HG03565 (cell line): ENCODE measurements around the gene SRF.

Source experiments
- ATAC-seq: cut with Tn5 transposase; IDR thresholded peaks from one replicate; pipeline ENCODE4 v1.9.1; 2021; ENCODE audit warnings: mild to moderate bottlenecking, moderate library complexity; ENCODE audit not compliant: unreplicated experiment

SRF gene

GRCh38 chr6:43181621-43181941 is 10.5 kb downstream of the SRF start:
- no peak for ATAC-seq

- ATAC-seq: peak; percentile 83
Measured at GRCh38 chr6:43181942-43182860, 11.1 kb downstream of the SRF start, which contains the start of gene CUL9. Gene CUL9 (plus strand): TSS chr6:43182196. CDS start chr6:43184311, 2,115 bp downstream.

- ATAC-seq: no peak
Measured at GRCh38 chr6:43183441-43183840, 12.4 kb downstream of the SRF start.

- ATAC-seq: no peak
Measured at GRCh38 chr6:43184268-43184985, 13.4 kb downstream of the SRF start.

- no peak for ATAC-seq
Measured at GRCh38 chr6:43185391-43185985, 14.4 kb downstream of the SRF start.

- no peak for ATAC-seq
Measured at GRCh38 chr6:43186019-43186418, 14.9 kb downstream of the SRF start.

- no peak for ATAC-seq
Measured at GRCh38 chr6:43186706-43187105, 15.6 kb downstream of the SRF start.

- ATAC-seq: no peak
Measured at GRCh38 chr6:43187821-43188220, 16.8 kb downstream of the SRF start.

DNA sequence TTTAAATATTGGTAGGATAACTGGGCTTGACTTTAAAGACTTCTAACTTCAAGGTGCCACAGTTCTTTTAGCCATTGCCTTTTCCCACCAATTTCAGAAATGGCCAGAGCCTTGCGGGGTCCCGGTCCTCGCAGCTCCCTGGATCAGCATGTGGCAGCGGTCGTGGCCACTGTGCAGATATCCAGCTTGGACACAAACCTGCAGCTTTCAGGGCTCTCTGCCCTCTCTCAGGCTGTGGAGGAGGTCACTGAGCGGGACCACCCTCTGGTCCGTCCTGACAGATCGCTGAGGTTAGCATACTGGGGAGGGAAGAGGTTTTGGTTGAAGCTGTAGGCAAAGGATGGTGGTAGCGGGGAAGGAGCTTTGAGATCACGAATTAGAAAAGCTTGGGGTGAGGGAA is 17.4 kb downstream of the SRF start:
- ATAC-seq: no peak

DNA sequence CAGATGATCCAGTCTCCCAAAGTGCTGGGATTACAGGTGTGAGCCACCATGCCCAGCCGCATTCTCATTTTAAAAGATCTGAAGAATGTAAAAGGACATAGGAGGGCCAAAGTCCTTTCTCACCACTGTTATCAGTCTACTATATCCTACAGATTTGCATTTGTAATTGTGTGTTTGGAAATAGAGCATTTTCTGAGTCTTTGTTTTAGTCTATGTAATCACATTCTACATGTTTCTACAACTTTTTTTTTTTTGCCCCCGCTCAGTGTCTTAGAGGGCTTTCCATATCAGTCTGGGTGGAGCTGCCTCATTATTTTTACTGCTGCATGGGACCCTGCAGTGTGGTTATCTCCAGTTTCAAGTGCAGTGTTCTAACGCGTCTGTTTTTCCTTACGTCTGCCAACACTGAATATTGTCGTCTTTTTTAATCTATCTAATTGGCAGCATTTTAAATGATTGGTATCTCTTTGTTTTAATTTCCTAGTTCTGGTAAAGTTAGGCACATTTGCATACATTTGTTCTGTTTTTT is 18.8 kb downstream of the SRF start:
- ATAC-seq: no peak

DNA sequence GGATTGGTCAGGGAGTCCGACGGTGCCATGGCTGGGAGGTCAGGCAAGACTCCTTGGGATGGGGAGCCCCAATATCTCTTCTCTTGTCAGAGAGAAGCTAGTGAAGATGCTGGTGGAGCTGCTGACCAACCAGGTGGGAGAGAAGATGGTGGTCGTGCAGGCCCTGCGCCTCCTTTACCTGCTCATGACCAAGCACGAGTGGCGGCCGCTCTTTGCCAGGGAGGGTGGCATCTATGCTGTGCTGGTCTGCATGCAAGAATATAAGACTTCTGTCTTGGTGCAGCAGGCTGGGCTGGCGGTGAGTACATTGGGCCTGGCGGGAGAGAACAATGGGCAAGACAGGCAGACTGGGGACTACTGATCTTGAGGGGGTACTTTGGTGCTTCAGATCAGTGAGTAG is 21.8 kb downstream of the SRF start:
- no peak for ATAC-seq

GRCh38 chr6:43193929-43194328 is 22.9 kb downstream of the SRF start:
- no peak for ATAC-seq

- ATAC-seq: no peak
Measured at GRCh38 chr6:43196337-43196736, 25.3 kb downstream of the SRF start.

- no peak for ATAC-seq
Measured at GRCh38 chr6:43199912-43200311, 28.8 kb downstream of the SRF start.

- ATAC-seq: no peak
Measured at GRCh38 chr6:43200541-43200940, 29.5 kb downstream of the SRF start.

DNA sequence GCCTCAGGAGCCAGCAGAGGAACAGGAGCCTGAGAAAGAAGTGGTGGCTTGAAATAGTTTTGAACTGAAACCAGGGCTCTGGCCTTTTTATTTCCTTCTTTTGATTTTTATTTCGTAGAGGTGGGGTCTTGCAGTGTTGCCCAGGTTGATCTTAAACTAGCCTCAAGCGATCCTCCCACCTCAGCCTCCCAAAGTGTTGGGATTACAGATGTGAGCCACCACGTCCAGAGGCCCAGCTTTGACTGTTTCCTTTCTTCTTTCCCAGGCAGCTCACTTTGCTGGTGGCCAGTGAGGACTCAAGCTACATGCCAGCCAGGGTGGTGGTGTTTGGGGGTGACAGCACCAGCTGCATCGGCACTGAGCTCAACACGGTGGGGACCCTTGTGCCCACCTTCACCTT is 31.4 kb downstream of the SRF start:
- no peak for ATAC-seq

DNA sequence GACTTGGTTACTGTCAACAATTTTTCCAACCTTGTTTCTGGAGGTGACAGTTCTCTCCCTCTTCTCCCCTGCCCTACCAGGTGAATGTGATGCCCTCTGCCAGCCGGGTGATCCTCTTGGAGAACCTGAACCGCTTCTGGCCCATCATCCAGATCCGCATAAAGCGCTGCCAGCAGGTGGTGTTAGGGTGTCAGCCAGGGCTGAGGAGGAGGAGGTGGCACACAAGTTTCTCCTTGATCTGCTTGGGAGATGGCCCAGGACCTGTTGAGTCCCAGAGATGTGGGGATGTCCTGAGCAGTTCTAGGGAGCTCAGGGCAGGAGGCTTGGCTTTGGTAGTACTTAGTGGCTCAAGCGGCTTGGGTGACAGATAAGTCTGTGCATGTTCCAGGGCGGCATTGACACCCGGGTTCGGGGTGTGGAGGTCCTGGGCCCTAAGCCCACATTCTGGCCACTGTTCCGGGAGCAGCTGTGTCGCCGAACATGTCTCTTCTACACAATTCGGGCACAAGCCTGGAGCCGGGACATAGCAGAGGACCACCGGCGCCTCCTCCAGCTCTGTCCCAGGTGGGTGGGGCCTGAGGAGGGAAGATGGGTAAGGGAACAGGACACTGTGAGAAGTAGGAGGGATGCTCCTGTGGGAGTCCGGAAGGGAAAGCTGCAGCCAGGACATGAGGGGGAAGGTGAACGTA is 32.1 kb downstream of the SRF start:
- ATAC-seq: no peak

- no peak for ATAC-seq
Measured at GRCh38 chr6:43203718-43204095, 32.6 kb downstream of the SRF start.

DNA sequence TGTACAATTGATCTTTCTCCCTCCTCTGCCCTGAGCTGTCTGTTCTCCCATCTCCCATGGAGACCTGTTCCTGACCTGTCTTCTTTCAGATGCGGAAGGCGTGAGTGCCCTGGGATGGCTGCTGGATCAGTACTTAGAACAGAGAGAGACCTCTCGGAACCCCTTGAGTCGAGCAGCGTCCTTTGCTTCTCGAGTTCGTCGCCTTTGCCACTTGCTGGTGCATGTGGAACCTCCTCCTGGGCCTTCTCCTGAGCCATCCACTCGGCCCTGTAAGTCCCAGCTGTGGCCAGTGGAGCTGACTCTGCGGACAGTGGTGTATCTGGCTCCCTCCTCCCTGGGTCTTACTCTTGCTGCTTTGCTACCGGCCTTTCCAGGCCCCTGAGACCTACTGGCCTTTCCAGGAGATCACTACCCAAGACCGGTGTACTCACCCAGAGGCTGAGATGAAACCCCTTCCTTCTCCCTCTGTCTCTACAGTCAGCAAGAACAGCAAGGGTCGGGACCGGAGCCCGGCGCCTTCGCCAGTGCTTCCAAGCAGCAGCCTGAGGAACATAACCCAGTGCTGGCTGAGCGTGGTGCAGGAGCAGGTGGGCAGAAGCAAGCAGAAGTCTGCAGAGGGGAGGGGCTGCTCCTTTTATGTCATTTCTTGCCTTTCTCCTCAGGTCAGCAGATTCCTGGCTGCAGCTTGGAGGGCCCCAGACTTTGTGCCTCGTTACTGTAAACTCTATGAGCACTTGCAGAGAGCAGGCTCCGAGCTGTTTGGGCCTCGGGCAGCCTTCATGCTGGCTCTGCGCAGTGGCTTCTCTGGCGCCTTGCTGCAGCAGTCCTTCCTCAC is 33.4 kb downstream of the SRF start:
- no peak for ATAC-seq

- no peak for ATAC-seq
Measured at GRCh38 chr6:43205849-43206248, 34.8 kb downstream of the SRF start.
